Panc1 (cell line): ENCODE data around the gene RAB40B. TPM values are rescaled to one million over a fixed set of nuclear protein-coding genes. Genes with fewer than 3 reads are reported as not detected.

Experiments used
- ATAC-seq: fragments of 200-7000 bp; cut with Tn5 transposase; 2 replicates; pipeline ENCODE4 v1.9.1; 2020; ENCODE audit warnings: mild to moderate bottlenecking, moderate library complexity
- BruUV-seq: library from RNA; stranded (reverse); fragments of 400-500 nt; replicated peaks from 2 replicates; lab custom pipeline; 2021; lab: Mats Ljungman, UMichigan
- CTCF ChIA-PET: fragments of 300-600 bp; sonication (Branson Sonifier 250); formaldehyde crosslinking; loops from one replicate; lab custom pipeline; 2022; ENCODE audit warnings: antibody characterized with exemption; lab: Charles Lee
- POLR2A ChIA-PET: fragments of 300-600 bp; sonication (Branson Sonifier 250); formaldehyde crosslinking; loops from one replicate; lab custom pipeline; 2022; ENCODE audit warnings: antibody characterized with exemption; lab: Charles Lee
- DNase-seq: peaks from one replicate; pipeline ENCODE4 v3.0.0-alpha.2; 2010; ENCODE audit warnings: low read depth, low spot score
- H3K27ac ChIP-seq: 2 replicates; pipeline ENCODE4 v1.5.1; 2011; ENCODE audit warnings: mild to moderate bottlenecking, low read length, inconsistent platforms
- H3K27me3 ChIP-seq: fragments of 200-500 bp; sonication (Bioruptor generic); 2 replicates; pipeline ENCODE4 v1.6.0; 2014; ENCODE audit warnings: low read length, inconsistent platforms; ENCODE audit not compliant: control insufficient read depth, insufficient read depth
- H3K36me3 ChIP-seq: fragments of 200-500 bp; sonication (Bioruptor generic); 2 replicates; pipeline ENCODE4 v1.5.1; 2014; ENCODE audit warnings: inconsistent platforms, mild to moderate bottlenecking, low read length, moderate library complexity; ENCODE audit not compliant: control insufficient read depth, insufficient read depth
- H3K4me1 ChIP-seq: 2 replicates; pipeline ENCODE4 v1.5.1; 2011; ENCODE audit warnings: inconsistent platforms, mild to moderate bottlenecking, low read length, moderate library complexity; ENCODE audit not compliant: control insufficient read depth, insufficient read depth
- H3K4me3 ChIP-seq, 2 experiments: 2 replicates each; pipeline ENCODE4 v1.5.1; 2011 to 2012; ENCODE audit warnings: low read depth in 2 of 2, low read length in 2 of 2, mild to moderate bottlenecking in 2 of 2, inconsistent platforms in 1 of 2, moderate library complexity in 1 of 2
- H3K9me3 ChIP-seq: fragments of 200-500 bp; sonication (Bioruptor generic); 2 replicates; pipeline ENCODE4 v1.5.1; 2014; ENCODE audit warnings: low read depth, mild to moderate bottlenecking, inconsistent platforms, low read length, moderate library complexity; ENCODE audit not compliant: control insufficient read depth, insufficient read depth
- CTCF ChIP-seq: fragments of 450-650 bp; IDR thresholded peaks from 2 replicates; pipeline ENCODE4 v1.5.1; 2017; ENCODE audit warnings: mild to moderate bottlenecking
- POLR2AphosphoS5 ChIP-seq: IDR thresholded peaks from 2 replicates; pipeline ENCODE4 v1.6.1; 2012; ENCODE audit warnings: mild to moderate bottlenecking, low read depth, low read length, moderate library complexity
- SIN3A ChIP-seq: IDR thresholded peaks from 2 replicates; pipeline ENCODE4 v1.6.1; 2012; ENCODE audit warnings: low read depth, mild to moderate bottlenecking, low read length, moderate library complexity, borderline replicate concordance; ENCODE audit not compliant: insufficient read depth
- TCF7L2 ChIP-seq: IDR thresholded peaks from 2 replicates; pipeline ENCODE4 v1.6.1; 2011; ENCODE audit warnings: mild to moderate bottlenecking, low read depth, low read length, inconsistent platforms
- in situ Hi-C: cut with HindIII; loops from 2 replicates; pipeline ENCODE4 v1.10.0; 2016; ENCODE audit warnings: low sequenced_read_pairs, low pct_unique_long_range_greater_than_20kb
- intact Hi-C: fragments of 100-400 bp; cut with micrococcal nuclease; formaldehyde crosslinking; loops from one replicate; pipeline ENCODE4 v1.10.0; 2022; ENCODE audit not compliant: unreplicated experiment
- total RNA-seq: library from RNA; stranded (reverse); gene quantifications from one replicate; pipeline ENCODE4 v1.2.1, GENCODE V29; 2021; ENCODE audit not compliant: unreplicated experiment
- TF ChIP-seq, protein P1 (sequence below), 2 experiments: IDR thresholded peaks; 2 replicates each; pipeline ENCODE4 v1.6.1; 2011 to 2012; ENCODE audit warnings: low read depth in 2 of 2, control low read depth in 1 of 2, low read length in 1 of 2, mild to moderate bottlenecking in 1 of 2, moderate library complexity in 1 of 2; ENCODE audit not compliant: insufficient read depth in 1 of 2

Gene RAB40B
- total RNA-seq, 1 experiment from 2014 or later: 7.1 TPM

- Histone ChIP-seq H3K4me3 (no peak overlapping the region), H3K9me3 (no peaks in the 10 kb centered on the region), H3K27me3 (0 out of 2 replicates have a peak, but pooled peaks cover 2% of the 10 kb centered on the region), H3K36me3 (no peaks in the 10 kb centered on the region), H3K4me1 (0 out of 2 replicates have a peak, but pooled peaks cover 1% of the 10 kb centered on the region), H3K27ac (no peak overlapping the region)
- TF ChIP-seq SIN3A (no peak), CTCF (no peak)
- TF ChIP-seq, protein P1, sequence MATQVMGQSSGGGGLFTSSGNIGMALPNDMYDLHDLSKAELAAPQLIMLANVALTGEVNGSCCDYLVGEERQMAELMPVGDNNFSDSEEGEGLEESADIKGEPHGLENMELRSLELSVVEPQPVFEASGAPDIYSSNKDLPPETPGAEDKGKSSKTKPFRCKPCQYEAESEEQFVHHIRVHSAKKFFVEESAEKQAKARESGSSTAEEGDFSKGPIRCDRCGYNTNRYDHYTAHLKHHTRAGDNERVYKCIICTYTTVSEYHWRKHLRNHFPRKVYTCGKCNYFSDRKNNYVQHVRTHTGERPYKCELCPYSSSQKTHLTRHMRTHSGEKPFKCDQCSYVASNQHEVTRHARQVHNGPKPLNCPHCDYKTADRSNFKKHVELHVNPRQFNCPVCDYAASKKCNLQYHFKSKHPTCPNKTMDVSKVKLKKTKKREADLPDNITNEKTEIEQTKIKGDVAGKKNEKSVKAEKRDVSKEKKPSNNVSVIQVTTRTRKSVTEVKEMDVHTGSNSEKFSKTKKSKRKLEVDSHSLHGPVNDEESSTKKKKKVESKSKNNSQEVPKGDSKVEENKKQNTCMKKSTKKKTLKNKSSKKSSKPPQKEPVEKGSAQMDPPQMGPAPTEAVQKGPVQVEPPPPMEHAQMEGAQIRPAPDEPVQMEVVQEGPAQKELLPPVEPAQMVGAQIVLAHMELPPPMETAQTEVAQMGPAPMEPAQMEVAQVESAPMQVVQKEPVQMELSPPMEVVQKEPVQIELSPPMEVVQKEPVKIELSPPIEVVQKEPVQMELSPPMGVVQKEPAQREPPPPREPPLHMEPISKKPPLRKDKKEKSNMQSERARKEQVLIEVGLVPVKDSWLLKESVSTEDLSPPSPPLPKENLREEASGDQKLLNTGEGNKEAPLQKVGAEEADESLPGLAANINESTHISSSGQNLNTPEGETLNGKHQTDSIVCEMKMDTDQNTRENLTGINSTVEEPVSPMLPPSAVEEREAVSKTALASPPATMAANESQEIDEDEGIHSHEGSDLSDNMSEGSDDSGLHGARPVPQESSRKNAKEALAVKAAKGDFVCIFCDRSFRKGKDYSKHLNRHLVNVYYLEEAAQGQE (IDR thresholded peaks at IDR 0.05; ENCODE audit: insufficient read depth in 1 of 2, low read depth in 2 of 2, low read length in 1 of 2): no peak
- ATAC-seq (no peak), DNase-seq (no peak)
- no TSS peak for BruUV-seq
- CTCF ChIA-PET: no interaction called here
- POLR2A ChIA-PET: no interaction called here
- in situ Hi-C loops (no loop called here), intact Hi-C loops (no loop called here)
Measured at GRCh38 chr17:82692268-82692667, 6.2 kb downstream of the RAB40B start.

DNA sequence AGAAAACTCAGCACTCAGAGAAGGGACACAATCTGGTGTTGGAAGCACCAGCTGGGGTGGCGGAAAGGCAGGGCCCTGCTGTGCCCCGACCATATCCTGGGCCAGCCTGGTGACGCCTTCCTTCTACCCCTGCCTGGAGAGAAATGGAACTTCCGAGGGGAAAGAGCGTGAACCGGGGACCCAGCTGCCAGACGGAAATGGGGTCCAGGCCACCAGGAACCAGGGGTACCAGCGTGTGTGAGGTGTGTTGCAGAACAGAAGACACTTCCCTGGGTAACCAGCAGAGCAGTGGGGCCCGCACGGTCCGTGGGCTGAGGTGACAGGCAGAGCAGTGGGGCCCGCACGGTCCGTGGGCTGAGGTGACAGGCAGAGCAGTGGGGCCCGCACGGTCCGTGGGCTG is 6.8 kb downstream of the RAB40B start:
- in situ Hi-C loops: no loop called here
- H3K27ac ChIP-seq: no peak overlapping the region
- no TSS peak for BruUV-seq
- intact Hi-C loops: no loop called here
- DNase-seq (no peak), ATAC-seq (no peak)
- no peaks in the 10 kb centered on the region for H3K27me3 ChIP-seq
- H3K4me1 ChIP-seq: no peaks in the 10 kb centered on the region
- POLR2A ChIA-PET: no interaction called here
- CTCF ChIA-PET: no interaction called here
- no peak overlapping the region for H3K4me3 ChIP-seq
- H3K36me3 ChIP-seq: no peaks in the 10 kb centered on the region
- H3K9me3 ChIP-seq: no peaks in the 10 kb centered on the region
- TF ChIP-seq CTCF (no peak), POLR2AphosphoS5 (no peak), SIN3A (no peak), TCF7L2 (no peak)
- TF ChIP-seq, protein P1 (IDR thresholded peaks at IDR 0.05; ENCODE audit: insufficient read depth in 1 of 2, low read depth in 2 of 2, low read length in 1 of 2): no peak
